ENCODE results near the gene ZBTB46. TPM values are rescaled to one million over a fixed set of nuclear protein-coding genes. Genes with fewer than 3 reads are reported as not detected.

ZBTB46 gene
- total RNA-seq, 1 donor from 2014 or later: 0.53 TPM

- no peak overlapping the region for H3K4me3 ChIP-seq (ENCODE audit: low read depth, low read length)
- FAIRE-seq: no peak
- no peak for DNase-seq (ENCODE audit: low read depth)
- H3K36me3 ChIP-seq (ENCODE audit: control insufficient read depth, insufficient read depth, low read length): no peaks in the 10 kb centered on the region
- H3K27me3 ChIP-seq (ENCODE audit: control insufficient read depth, insufficient read depth, low read length): peaks cover 6% of the 10 kb centered on the region
- TF ChIP-seq CTCF (IDR thresholded peaks at IDR 0.05; ENCODE audit: insufficient read depth, low read length, severe bottlenecking): no peak
Measured at GRCh38 chr20:63773571-63774241, 57.4 kb downstream of the ZBTB46 start.

GRCh38 chr20:63772781-63773518 is 58.1 kb downstream of the ZBTB46 start:
- DNase-seq (ENCODE audit: low read depth): no peak
- no peak for FAIRE-seq

GRCh38 chr20:63771046-63771707 is 59.9 kb downstream of the ZBTB46 start:
- H3K4me3 ChIP-seq (ENCODE audit: low read depth, low read length): no peak overlapping the region
- TF ChIP-seq CTCF (IDR thresholded peaks at IDR 0.05; ENCODE audit: insufficient read depth, low read length, severe bottlenecking): no peak
- H3K36me3 ChIP-seq (ENCODE audit: control insufficient read depth, insufficient read depth, low read length): no peaks in the 10 kb centered on the region
- no peak for FAIRE-seq
- no peak for DNase-seq (ENCODE audit: low read depth)
- peaks cover 6% of the 10 kb centered on the region for H3K27me3 ChIP-seq (ENCODE audit: control insufficient read depth, insufficient read depth, low read length)

More at GRCh38 chr20:63772781-63773518, 58.1 kb downstream of the ZBTB46 start:
- Histone ChIP-seq H3K36me3 (ENCODE audit: control insufficient read depth, insufficient read depth, low read length) (no peaks in the 10 kb centered on the region), H3K27me3 (ENCODE audit: control insufficient read depth, insufficient read depth, low read length) (peaks cover 6% of the 10 kb centered on the region), H3K4me3 (ENCODE audit: low read depth, low read length) (no peak overlapping the region)
- no peak for TF ChIP-seq CTCF (IDR thresholded peaks at IDR 0.05; ENCODE audit: insufficient read depth, low read length, severe bottlenecking)

GRCh38 chr20:63769891-63770474 is 61.1 kb downstream of the ZBTB46 start:
- peaks cover 6% of the 10 kb centered on the region for H3K27me3 ChIP-seq (ENCODE audit: control insufficient read depth, insufficient read depth, low read length)
- H3K4me3 ChIP-seq (ENCODE audit: low read depth, low read length): no peak overlapping the region
- FAIRE-seq: no peak
- no peak for TF ChIP-seq CTCF (IDR thresholded peaks at IDR 0.05; ENCODE audit: insufficient read depth, low read length, severe bottlenecking)
- H3K36me3 ChIP-seq (ENCODE audit: control insufficient read depth, insufficient read depth, low read length): no peaks in the 10 kb centered on the region
- DNase-seq (ENCODE audit: low read depth): no peak

- TF ChIP-seq CTCF (IDR thresholded peaks at IDR 0.05; ENCODE audit: insufficient read depth, low read length, severe bottlenecking): no peak
- Histone ChIP-seq H3K4me3 (ENCODE audit: low read depth, low read length) (no peak overlapping the region), H3K27me3 (ENCODE audit: control insufficient read depth, insufficient read depth, low read length) (no peaks in the 10 kb centered on the region), H3K36me3 (ENCODE audit: control insufficient read depth, insufficient read depth, low read length) (no peaks in the 10 kb centered on the region)
- no peak for DNase-seq (ENCODE audit: low read depth)
- no peak for FAIRE-seq
Measured at GRCh38 chr20:63768591-63769515, 62.2 kb downstream of the ZBTB46 start.
